ENCODE data around the gene CRYBA2. TPM values are rescaled to one million over a fixed set of nuclear protein-coding genes. Genes with fewer than 3 reads are reported as not detected.

Gene CRYBA2
- total RNA-seq, 4 donors from 2014 or later, result not detected

GRCh38 chr2:219028996-219029828, 36.0 kb upstream of the CRYBA2 start:
- ATAC-seq (ENCODE audit: low FRiP score) (no peak), DNase-seq (ENCODE audit: low spot score) (no peak)
- TF ChIP-seq CTCF (IDR thresholded peaks at IDR 0.05), result no peak

- no peak for TF ChIP-seq CTCF (IDR thresholded peaks at IDR 0.05)
- no peak for DNase-seq (ENCODE audit: low spot score)
Measured at GRCh38 chr2:219028141-219028540, 34.9 kb upstream of the CRYBA2 start.

DNA sequence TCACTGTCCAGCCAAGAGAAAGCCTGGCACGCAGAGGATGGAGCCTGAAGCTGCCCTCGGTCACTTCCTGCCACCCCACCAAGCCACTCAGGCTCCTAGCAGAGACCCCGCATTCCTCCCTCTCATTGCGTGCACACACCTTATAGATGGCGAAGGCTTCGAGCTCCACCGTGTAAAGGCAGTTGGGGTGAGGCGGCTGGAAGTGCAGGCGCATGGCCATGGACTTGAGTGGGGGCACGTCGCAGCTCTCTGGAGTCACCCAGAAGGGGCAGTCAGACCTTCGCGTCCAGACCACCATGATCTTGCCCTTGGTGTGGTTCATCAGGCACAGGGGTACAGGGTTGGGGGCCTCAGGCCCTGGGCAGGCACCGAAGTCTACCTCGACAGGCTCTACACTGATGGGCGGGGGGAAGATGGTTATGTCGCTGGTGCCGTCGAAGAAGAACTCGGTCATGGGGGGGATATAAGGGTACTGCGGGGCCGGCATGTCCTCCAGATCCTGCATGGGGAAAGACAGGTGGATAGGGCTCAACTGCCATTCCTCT, 34.4 kb upstream of the CRYBA2 start:
- no peak for DNase-seq (ENCODE audit: low spot score)
- no peak for ATAC-seq (ENCODE audit: low FRiP score)
- TF ChIP-seq CTCF (IDR thresholded peaks at IDR 0.05), result no peak

More at GRCh38 chr2:219028141-219028540, 34.9 kb upstream of the CRYBA2 start:
- no peak for ATAC-seq (ENCODE audit: low FRiP score)

DNA sequence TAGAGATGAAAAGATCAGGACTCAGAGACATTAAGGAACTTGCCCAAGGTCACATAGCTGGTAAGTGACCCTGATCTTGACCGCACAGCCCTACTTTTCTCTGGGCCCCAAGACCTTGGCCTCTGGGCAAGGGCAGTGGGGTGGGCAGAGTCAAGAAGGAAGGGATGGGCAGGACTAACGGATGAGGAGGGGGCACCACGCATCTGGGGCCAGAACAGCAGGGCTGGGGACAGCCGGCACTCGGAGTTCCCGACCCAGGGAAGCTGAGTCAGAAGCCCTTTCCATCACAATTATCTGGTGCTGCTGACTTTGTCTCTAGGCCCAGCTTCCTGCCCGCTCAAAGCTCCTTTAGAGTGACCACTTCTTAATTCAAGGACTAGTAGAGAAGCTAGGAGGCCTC, 33.7 kb upstream of the CRYBA2 start:
- no peak for TF ChIP-seq CTCF (IDR thresholded peaks at IDR 0.05)
- no peak for ATAC-seq (ENCODE audit: low FRiP score)
- no peak for DNase-seq (ENCODE audit: low spot score)

DNA sequence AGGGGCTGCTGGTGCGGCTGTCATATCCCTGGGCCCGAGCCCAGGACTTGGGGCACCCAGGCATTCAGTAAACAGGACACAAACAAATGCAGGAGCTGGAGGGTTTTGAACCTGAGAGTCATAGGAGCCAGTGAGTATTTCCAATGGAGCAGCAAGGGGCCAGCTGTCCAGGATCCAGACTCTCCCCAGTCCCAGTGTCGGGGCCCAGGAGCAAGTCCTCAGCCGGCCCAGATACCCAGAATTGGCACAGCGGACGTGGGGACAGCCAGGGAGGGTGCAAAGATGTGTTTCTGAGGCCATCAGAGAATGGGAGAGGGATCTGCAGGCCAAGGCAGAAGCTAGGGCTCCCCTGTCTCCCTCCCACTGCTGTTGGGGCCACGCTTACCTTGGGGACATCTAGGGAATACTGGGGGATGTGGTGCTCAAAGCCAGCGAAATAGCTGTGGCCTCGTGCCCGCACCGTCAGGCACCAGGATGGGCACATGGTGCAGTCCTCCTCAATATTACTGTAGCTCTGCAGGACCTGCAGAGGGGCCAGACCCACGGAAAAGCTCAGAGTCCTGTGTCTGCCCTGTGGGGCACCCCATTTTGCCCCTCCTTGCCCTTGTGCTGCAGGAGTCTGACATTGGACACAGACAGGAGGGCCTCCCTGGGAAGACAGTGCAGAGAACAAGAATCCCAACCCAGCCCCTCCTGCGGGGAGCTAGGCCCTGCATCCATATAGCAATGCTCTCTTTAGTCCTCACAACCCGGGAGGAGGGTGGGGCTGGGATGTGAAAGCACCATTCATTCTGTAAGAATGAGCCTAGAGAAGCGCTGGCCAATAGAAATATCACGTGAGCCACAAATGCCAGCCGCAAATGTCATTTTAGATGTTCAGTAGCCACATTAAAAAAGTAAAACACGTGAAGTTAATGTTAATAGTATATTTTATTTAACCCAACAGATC, 32.7 kb upstream of the CRYBA2 start:
- ATAC-seq (ENCODE audit: low FRiP score), result no peak
- no peak for DNase-seq (ENCODE audit: low spot score)
- TF ChIP-seq CTCF (IDR thresholded peaks at IDR 0.05), result no peak

GRCh38 chr2:219024059-219024458, 30.8 kb upstream of the CRYBA2 start:
- no peak for TF ChIP-seq CTCF (IDR thresholded peaks at IDR 0.05)
- ATAC-seq (ENCODE audit: low FRiP score), result no peak
- no peak for DNase-seq (ENCODE audit: low spot score)
